Thoracic aorta (tissue), 2 donors: ENCODE results near the gene CBLB. TPM values are rescaled to one million over a fixed set of nuclear protein-coding genes. Genes with fewer than 3 reads are reported as not detected.
A peak's percentile ranks its signal among the peaks of the same experiment; 100 is the strongest.

ENCODE experiments used
- ATAC-seq: fragments of 150-250 bp; one replicate; pipeline ENCODE4 v1.8.0; 2017; ENCODE audit warnings: low read depth; ENCODE audit not compliant: insufficient number of reproducible peaks, low FRiP score
- DNase-seq: peaks from one replicate; pipeline ENCODE4 v3.0.0-alpha.2; 2020; ENCODE audit warnings: low spot score
- H3K27ac ChIP-seq, 2 donors: fragments of 200-600 bp; sonication (generic); 1 replicate in 1 of 2; 2 replicates in 1 of 2; pipeline ENCODE4 v1.5.1; 2016; ENCODE audit warnings: mild to moderate bottlenecking in 2 of 2, moderate library complexity in 2 of 2
- H3K27me3 ChIP-seq: fragments of 200-600 bp; sonication (generic); replicated peaks from 2 replicates; pipeline ENCODE4 v1.6.0; 2016; ENCODE audit warnings: mild to moderate bottlenecking; ENCODE audit not compliant: insufficient read depth
- H3K36me3 ChIP-seq: fragments of 200-600 bp; sonication (generic); one replicate; pipeline ENCODE4 v1.5.1; 2016
- H3K4me1 ChIP-seq, 2 donors: fragments of 200-600 bp; sonication (generic); 1 replicate in 1 of 2; 2 replicates in 1 of 2; pipeline versions ENCODE4 v1.5.1 to v1.6.0; 2016; ENCODE audit warnings: low read depth in 2 of 2, mild to moderate bottlenecking in 1 of 2; ENCODE audit not compliant: control insufficient read depth in 1 of 2
- H3K4me3 ChIP-seq: fragments of 200-600 bp; sonication (generic); 2 replicates; pipeline ENCODE4 v1.5.1; 2016; ENCODE audit warnings: mild to moderate bottlenecking
- H3K9me3 ChIP-seq: fragments of 200-600 bp; sonication (generic); 2 replicates; pipeline ENCODE4 v1.5.1; 2016
- total RNA-seq, 2 donors: library from RNA; depleted of rRNA; stranded (reverse); fragments of >200 nt; gene quantifications; one replicate each; pipeline versions ENCODE4 v1.1.0 to v1.2.3, GENCODE V29; 2016
- TF ChIP-seq, protein P1 (sequence below): fragments of 200-600 bp; sonication (generic); IDR thresholded peaks from one replicate; pipeline ENCODE4 v1.5.1; 2019; ENCODE audit warnings: antibody characterized with exemption

The CBLB gene
- total RNA-seq, 2 donors from 2014 or later: 51.0 to 145 TPM

GRCh38 chr3:105746231-105746996 is 122.4 kb downstream of the CBLB start:
- peaks cover 22 to 34% of the 10 kb centered on the region in 2 donors for H3K4me1 ChIP-seq
- no peak for DNase-seq
- peak overlapping the region in 1 of 2 donors; percentile 39 for H3K27ac ChIP-seq
- no peaks in the 10 kb centered on the region for H3K9me3 ChIP-seq
- H3K4me3 ChIP-seq: no peak overlapping the region
- TF ChIP-seq, protein P1, sequence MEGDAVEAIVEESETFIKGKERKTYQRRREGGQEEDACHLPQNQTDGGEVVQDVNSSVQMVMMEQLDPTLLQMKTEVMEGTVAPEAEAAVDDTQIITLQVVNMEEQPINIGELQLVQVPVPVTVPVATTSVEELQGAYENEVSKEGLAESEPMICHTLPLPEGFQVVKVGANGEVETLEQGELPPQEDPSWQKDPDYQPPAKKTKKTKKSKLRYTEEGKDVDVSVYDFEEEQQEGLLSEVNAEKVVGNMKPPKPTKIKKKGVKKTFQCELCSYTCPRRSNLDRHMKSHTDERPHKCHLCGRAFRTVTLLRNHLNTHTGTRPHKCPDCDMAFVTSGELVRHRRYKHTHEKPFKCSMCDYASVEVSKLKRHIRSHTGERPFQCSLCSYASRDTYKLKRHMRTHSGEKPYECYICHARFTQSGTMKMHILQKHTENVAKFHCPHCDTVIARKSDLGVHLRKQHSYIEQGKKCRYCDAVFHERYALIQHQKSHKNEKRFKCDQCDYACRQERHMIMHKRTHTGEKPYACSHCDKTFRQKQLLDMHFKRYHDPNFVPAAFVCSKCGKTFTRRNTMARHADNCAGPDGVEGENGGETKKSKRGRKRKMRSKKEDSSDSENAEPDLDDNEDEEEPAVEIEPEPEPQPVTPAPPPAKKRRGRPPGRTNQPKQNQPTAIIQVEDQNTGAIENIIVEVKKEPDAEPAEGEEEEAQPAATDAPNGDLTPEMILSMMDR: no peak
- no peaks in the 10 kb centered on the region for H3K27me3 ChIP-seq
- ATAC-seq: no peak
- no peaks in the 10 kb centered on the region for H3K36me3 ChIP-seq

GRCh38 chr3:105745046-105745445 is 123.8 kb downstream of the CBLB start:
- H3K27ac ChIP-seq: no peak overlapping the region
- ATAC-seq: no peak
- TF ChIP-seq, protein P1: no peak

GRCh38 chr3:105744202-105744601 is 124.6 kb downstream of the CBLB start:
- TF ChIP-seq, protein P1: no peak
- H3K4me1 ChIP-seq: peaks cover 22 to 34% of the 10 kb centered on the region in 2 donors
- H3K27me3 ChIP-seq: no peaks in the 10 kb centered on the region
- no peaks in the 10 kb centered on the region for H3K9me3 ChIP-seq
- no peaks in the 10 kb centered on the region for H3K36me3 ChIP-seq
- ATAC-seq (no peak), DNase-seq (no peak)
- H3K27ac ChIP-seq: no peak overlapping the region
- no peak overlapping the region for H3K4me3 ChIP-seq

More at GRCh38 chr3:105745046-105745445, 123.8 kb downstream of the CBLB start:
- Histone ChIP-seq H3K4me3 (no peak overlapping the region), H3K27me3 (no peaks in the 10 kb centered on the region), H3K36me3 (no peaks in the 10 kb centered on the region), H3K9me3 (no peaks in the 10 kb centered on the region), H3K4me1 (peaks cover 22 to 34% of the 10 kb centered on the region in 2 donors)
- DNase-seq: no peak

DNA sequence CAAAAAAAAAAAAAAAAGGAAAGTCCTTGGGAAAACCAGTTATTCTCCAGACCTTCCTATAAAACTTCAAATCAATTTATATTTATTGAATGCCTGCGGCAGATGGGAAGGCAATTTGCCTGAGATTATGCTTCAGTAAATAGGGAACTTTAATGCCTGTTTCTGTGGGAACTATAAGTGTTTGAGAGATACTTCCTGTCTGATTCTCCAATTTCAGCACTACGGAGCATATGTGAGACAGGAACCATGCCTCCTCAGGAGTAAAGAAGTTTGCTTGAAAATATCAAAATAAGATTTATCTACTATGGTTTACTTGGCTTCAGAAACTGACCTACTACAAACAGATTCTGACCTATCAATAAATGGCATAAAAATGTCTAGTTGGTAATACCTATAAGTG is 135.5 kb downstream of the CBLB start:
- H3K4me1 ChIP-seq: peaks cover 8 to 28% of the 10 kb centered on the region in 2 donors
- no peak overlapping the region for H3K27ac ChIP-seq
- H3K36me3 ChIP-seq: no peaks in the 10 kb centered on the region
- H3K9me3 ChIP-seq: no peaks in the 10 kb centered on the region
- H3K4me3 ChIP-seq: no peak overlapping the region
- TF ChIP-seq, protein P1: no peak
- no peaks in the 10 kb centered on the region for H3K27me3 ChIP-seq
- DNase-seq (no peak), ATAC-seq (no peak)

GRCh38 chr3:105731686-105732085 is 137.1 kb downstream of the CBLB start:
- no peak for ATAC-seq
- Histone ChIP-seq H3K4me1 (peaks cover 8 to 32% of the 10 kb centered on the region in 2 donors), H3K27me3 (no peaks in the 10 kb centered on the region), H3K4me3 (no peak overlapping the region), H3K9me3 (no peaks in the 10 kb centered on the region), H3K36me3 (no peaks in the 10 kb centered on the region), H3K27ac (no peak overlapping the region)
- no peak for DNase-seq
- TF ChIP-seq, protein P1: no peak
